Activated naive CD4-positive, alpha-beta T cell treated with anti-CD3 and anti-CD28 coated beads, Interleukin-2, amount 50 U/mL, for 16 hours (primary cell): ENCODE data around the gene ITGA2B.
"Not testable (repeated sequence)": the region's sequence is repeated elsewhere in the genome, so short reads cannot be mapped to it uniquely, and the experiment has no call there.

Experiments used
- DNase-seq: peaks from one replicate; pipeline ENCODE4 v3.0.0-alpha.2; 2020

The ITGA2B gene

DNA sequence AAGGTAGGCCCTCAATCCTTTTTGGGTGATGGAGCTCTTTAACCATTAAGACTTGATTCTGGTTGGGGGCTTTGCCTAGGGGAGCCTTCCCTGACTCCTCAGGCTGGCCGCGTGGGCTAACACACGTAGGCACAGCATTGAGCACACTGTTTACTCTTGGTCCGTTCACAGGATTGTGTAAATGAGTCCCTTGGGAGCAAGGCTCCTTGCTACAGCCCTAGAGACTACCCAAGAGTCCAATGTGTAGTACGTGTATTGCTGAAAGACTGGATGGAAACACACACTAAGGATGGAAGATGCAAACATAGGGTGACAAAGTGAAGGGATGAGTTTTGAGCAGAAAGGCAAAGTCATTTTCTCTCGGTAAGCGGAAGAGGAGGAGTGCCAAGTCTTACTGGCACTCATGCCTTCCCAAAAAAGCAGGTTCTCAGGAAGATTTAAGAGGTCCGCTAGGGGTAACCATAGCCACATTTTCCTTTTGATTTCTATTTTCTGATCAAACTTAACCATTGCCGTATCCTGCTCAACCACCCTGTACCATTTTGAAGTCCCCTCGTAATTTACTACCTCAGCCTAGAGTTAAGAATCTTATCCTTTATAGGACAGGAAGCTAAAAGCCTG, 911 bp upstream of the ITGA2B start:
- no peak for DNase-seq

GRCh38 chr17:44389723-44390202, 314 bp upstream of the ITGA2B start:
- no peak for DNase-seq

DNA sequence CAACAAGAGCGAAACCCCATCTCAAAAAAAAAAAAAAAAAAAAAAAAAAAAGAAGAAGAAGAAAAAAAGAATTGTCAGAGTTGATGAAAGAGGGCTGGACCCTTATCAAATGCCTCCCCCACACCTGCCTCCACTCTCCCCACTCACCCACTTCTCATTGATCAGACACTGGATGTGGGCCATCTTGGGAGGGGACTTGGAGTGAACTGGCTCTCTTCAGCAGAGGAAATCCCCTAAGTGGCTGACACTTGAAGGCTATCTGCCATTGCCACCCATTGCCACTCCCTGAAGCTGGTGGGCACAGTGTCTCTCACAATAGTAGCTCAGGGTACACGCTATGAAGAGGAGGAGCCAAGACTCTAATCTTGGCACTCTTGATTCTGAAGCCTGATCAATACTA, 1.6 kb downstream of the ITGA2B start:
- DNase-seq = no peak

DNA sequence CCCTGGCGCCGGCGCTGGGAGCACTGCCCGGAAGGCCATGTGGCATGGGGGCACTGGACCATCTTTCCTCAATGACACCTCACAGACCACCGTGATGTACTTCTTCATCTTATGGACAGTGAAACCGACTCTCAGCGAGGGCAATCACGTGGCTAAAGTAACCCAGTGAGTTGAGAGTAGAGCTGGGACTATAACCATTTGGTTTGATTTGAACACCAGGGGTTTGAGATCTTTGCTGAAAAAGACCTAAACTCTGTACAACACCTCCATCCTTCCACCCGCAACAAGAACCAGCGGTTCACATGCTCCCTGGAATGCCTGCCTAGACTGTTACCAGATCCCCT, 3.3 kb downstream of the ITGA2B start:
- no peak for DNase-seq

- peak; percentile 83 for DNase-seq
Measured at GRCh38 chr17:44385287-44386181, 3.9 kb downstream of the ITGA2B start.

DNA sequence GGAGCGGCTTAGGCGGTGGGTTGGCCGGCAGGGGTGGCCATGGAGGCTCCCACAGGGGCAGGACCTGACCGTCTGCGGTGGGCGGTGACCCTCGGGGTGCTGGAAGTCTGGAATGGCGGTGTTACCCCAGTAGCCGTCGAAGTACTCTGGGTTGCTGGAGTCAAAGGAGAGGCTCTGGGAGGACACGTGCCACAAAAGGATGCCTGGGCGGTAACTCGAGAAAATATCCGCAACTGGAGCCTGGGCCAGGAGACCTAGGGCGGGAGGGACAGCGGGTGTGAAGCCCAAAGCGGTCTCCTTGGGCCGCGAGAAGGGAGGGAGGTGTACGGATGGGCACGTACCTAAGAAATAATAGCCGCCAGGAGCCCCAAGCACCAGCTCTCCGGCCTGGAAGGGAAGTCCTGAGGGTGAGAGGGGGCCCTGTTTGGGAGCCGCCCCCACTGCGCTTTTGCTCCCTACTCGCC, 4.6 kb downstream of the ITGA2B start:
- no peak for DNase-seq

DNA sequence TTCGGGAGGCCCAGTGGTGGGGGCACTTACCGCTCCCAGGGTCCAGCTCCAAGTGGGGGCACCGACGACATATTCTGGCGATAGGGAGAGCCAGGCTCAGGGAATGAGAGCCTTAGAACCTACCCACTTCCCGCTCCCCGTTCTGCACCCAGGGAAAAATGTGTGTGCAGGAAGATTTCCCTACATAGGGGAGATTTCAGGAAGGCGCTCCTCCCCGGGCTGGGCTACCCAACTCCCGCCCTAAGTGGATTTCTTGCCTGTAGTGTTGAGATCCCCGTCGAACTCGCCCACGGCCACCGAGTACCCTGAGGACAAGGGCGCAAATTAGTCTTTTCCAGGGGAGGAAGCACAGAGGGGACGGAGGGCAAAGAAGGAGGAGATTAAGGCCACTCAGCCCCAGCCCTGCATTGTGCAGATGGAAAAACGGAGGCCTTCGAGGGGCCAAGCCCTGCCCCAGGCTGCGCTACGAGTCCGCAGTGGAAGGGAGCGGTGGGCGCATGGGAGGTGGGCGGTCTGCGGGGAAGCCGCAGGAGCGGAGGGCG, 5.1 kb downstream of the ITGA2B start:
- no peak for DNase-seq

GRCh38 chr17:44383861-44384260, 5.6 kb downstream of the ITGA2B start:
- DNase-seq = no peak

- no peak for DNase-seq
Measured at GRCh38 chr17:44383363-44383762, 6.1 kb downstream of the ITGA2B start.

DNA sequence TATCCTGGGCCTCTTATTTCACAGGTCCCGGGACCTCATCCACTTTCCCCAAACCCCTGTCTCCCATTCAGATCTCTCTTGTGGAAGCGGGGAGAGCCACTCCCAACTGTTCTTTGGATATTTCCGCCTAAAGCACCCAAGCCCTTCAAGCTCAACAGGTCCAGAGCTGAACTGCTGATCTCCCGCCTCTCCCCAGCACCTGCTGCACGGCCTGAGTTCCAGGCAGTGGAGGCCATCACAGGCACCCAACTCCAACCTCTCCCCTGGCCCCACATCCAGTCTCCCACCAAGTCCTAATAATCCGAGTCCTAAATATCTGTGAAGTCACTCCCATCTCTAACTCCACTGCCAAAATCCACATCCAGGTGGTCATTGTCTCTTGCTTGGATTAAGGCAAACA, 6.5 kb downstream of the ITGA2B start:
- DNase-seq = no peak

- DNase-seq = no peak
Measured at GRCh38 chr17:44381810-44382305, 7.6 kb downstream of the ITGA2B start.

DNA sequence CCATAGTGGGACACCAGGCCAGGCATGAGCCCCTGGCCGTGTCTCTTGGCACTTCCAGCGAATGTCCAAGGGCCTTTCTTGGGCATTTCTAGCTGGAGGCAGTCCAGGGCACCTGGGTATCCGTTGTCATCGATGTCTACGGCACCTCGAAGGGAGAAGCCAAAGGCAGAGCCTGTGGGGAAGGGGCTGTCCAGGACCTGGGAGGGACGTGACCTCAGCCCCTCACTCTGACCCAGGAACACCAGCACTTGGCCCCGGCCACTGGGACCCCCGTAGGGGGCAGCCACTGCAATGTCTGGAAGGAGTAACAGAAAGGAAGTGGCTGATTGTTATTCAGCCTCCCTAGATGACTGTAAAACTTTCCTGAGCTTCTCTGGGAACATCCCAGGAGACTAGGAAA, 8.7 kb downstream of the ITGA2B start:
- DNase-seq = no peak

GRCh38 chr17:44379887-44380286, 9.6 kb downstream of the ITGA2B start:
- DNase-seq = no peak

DNA sequence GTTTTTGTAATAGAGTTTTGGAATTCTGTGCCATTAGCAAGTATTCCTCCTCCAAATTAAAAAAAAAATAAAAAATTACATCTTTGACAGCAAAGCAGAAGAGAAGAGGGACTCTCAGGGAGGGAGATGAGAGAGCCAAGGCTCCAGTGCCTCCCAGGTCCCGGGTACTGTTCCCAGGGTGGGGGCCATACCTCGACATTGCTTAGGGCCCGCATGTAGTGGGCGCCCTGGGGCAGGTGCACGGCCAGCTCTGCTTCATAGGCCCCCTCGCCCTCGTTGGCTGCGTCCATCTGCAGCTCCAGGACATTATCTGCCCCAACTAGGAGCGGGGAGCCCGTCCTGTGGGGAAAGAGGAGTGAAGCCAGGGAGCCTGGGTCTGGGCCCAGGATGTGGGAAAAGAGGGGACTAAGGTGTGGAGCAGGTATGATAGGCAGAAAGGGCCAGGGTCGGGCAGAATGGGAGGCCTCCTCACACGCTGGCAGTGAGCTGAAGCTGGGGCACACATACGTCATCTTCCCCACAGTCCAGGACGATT, 11.2 kb downstream of the ITGA2B start:
- DNase-seq = no peak

DNA sequence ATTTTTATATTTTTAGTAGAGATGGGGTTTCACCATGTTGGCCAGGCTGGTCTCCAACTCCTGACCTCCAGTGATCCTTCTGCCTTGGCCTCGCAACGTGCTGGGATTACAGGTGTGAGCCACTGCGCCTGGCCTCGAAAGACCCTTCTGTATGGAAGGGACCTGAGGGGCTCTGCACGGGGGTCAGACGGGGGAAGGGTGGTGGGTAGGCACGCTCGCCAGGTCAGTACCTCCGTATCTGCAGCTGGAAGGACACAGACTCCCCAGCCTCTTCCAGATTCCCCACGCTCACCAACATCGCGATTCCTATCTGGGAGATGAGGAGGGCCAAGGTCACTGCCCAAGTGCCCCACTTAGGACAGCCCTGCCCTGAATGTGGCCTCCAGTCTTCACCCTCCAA, 12.7 kb downstream of the ITGA2B start:
- DNase-seq = no peak

DNA sequence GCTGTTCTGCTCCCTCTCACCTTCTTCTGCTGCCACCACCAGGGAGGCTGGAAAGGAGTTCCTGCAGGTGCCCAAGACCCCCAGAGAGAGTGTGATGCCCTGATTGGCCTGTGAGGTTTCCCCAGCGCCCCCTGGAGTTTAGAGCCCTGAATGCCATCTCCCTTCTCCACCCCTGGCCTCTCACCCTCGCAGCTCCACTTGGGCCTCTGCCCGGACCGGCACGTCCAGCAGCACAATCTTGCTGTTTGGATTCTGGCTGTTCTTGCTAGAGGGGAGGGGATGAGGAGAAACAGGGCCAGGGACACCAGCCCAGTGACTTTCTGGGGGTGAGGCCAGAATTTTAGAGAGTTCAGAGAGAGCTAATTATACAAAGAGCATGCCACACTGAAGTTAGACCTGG, 13.3 kb downstream of the ITGA2B start:
- DNase-seq = no peak

- DNase-seq = no peak
Measured at GRCh38 chr17:44375196-44376017, 14.0 kb downstream of the ITGA2B start.

- no peak for DNase-seq
Measured at GRCh38 chr17:44374306-44375195, 14.9 kb downstream of the ITGA2B start.

GRCh38 chr17:44372036-44372435, 17.4 kb downstream of the ITGA2B start:
- DNase-seq = no peak

- not testable (repeated sequence) for DNase-seq
Measured at GRCh38 chr17:44369414-44370023, 19.9 kb downstream of the ITGA2B start.
